CD4-positive, alpha-beta T cell treated with Interferon gamma for 1 hour (primary cell): ENCODE measurements around the gene EFS.
"Not testable (repeated sequence)": the region's sequence is repeated elsewhere in the genome, so short reads cannot be mapped to it uniquely, and the experiment has no call there.

Experiments used
- DNase-seq: peaks from one replicate; pipeline ENCODE4 v3.0.0-alpha.2; 2020

The EFS gene

DNA sequence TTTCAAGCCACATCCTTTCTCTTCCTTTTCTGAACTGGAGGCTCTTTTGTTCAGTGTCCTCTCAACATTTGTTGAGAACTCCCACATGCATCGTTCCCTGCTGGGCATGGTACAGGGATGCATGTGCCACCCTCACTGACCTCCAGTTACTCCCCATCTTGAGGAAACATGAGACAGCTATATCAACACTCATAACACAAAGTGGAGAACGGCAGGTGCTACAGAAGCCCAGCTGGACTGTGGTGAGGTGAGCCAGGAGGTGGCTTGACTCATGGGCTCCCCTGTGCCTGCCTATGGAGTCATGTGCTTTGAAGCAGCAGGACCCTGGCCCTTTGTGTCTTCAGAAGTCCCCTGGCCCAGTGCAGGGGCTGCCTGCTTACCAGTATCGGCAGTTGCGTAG lies 33.4 kb upstream of the EFS start:
- no peak for DNase-seq

DNA sequence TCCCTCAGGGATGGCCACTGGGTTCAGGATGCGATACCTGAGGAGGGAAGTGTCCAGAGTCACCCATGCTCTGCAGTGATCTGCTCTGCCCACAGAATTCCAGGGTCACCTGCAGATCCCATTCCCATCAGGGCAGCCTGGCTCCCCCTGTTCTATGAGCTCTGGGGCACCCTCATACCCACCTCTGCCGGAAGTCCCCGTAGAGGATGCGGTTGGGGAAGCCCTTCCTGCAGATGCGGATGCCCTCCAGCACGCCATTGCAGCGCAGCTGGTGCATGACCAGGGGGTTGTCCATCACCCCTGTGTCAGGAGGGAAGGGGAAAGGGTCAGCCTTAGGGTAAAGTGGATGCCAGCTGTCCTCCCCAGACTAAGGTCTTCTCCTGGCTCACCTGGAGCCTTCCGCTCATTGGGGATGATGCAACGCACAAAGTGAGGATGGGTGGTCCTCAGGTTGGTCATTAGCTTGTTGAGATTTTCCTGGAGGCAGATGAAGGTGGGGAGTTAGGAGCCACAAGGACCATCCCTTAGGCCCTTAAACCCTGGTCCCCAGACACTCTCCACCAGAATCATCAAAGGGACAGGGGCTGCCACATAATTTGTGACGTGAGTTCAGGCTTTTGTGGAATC lies 31.9 kb upstream of the EFS start:
- DNase-seq = no peak

DNA sequence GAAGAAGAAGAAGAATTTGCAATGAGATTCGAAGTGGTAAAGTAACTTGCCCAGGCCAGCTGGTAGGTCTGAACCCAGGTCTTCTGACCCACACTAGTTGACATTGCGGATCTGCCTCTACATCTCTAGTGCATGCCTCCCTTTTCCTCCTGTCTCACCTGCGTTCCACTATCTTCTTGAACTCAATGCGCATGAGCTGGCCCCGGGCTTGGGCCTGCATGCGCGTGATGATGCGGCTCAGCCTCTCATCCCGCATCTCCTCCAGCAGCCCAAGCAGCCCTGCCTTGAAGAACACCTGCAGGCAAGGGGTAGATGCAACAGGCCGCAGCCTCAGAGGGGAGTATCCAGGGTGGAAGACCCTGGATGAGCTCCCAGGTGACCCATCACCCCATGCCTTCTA lies 31.2 kb upstream of the EFS start:
- DNase-seq = no peak

DNA sequence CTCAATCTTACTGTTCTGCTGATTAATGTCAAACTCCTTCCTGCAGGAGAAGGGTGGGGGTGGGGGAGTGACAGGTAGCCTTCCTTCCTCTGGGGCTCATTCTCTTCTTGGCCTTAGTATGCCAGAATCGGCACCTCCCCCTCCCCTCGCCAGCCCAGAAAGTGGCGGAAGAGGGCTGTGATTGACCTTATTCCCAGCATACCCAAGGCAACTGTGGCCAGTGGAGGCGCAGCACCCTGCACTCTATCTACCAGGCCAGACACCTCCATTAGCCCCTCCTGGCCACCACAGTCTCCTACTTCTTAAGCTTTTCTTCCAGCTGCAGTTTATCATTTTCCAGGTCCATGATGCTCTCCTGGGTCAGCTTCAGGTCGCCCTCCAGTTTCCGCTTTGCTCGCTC lies 27.6 kb upstream of the EFS start:
- no peak for DNase-seq

DNA sequence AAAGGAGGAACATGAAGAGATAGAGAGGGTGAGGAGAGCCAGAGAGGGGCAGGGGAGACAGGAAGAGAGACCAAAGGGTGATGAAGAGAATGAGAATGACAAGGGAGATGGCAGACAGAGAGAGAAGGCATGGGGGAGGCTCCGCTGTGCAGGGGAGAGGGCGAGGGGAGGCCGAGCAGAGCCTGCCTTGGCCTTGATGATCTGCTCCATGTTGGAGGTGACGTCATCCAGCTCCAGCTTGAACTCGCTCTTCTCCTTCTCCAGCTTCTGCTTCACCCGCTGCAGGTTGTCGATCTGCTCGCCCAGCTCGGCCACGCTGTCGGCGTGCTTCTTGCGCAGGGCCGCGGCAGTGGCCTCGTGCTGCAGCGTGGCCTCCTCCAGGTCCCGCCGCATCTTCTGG lies 24.9 kb upstream of the EFS start:
- DNase-seq = not testable (repeated sequence)

DNA sequence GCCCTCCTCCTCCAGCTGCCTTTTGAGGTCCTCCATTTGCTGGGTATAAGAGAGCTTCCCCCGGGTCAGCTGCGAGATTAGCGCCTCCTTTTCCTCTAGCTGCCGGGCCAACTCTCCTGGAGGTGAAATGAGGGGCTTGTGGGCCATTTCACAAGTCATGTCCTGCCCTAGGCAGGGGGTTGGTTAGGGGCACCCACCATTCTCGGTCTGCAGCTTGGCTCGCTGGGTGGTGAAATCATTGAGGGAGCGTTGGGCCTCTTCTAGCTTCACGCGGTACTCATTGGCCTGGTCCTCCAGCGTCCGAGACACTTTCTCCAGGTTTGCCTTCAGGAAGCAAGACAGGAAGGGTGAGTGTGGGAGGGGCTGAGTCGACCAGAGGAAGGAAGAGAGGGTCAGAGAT lies 24.4 kb upstream of the EFS start:
- DNase-seq = no peak

DNA sequence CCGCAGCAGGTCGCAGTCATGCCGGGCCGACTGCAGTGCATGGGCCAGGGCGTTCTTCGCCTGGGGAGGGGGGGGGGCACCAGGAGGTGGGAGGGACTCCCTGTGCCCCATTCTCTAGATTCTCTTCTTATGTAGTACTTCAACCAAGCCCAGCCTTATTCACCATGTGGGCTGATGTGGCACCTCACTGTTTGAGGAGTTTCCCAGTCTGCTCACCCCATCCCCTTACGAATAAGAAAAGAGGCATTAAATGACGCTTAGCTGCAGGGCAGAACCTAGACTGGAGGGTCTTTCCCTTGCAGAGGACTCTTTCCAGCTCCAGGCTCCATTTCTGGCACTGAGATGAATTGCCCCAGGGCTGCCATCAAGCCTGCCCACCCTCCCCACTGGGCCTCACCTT lies 24.0 kb upstream of the EFS start:
- no peak for DNase-seq

DNA sequence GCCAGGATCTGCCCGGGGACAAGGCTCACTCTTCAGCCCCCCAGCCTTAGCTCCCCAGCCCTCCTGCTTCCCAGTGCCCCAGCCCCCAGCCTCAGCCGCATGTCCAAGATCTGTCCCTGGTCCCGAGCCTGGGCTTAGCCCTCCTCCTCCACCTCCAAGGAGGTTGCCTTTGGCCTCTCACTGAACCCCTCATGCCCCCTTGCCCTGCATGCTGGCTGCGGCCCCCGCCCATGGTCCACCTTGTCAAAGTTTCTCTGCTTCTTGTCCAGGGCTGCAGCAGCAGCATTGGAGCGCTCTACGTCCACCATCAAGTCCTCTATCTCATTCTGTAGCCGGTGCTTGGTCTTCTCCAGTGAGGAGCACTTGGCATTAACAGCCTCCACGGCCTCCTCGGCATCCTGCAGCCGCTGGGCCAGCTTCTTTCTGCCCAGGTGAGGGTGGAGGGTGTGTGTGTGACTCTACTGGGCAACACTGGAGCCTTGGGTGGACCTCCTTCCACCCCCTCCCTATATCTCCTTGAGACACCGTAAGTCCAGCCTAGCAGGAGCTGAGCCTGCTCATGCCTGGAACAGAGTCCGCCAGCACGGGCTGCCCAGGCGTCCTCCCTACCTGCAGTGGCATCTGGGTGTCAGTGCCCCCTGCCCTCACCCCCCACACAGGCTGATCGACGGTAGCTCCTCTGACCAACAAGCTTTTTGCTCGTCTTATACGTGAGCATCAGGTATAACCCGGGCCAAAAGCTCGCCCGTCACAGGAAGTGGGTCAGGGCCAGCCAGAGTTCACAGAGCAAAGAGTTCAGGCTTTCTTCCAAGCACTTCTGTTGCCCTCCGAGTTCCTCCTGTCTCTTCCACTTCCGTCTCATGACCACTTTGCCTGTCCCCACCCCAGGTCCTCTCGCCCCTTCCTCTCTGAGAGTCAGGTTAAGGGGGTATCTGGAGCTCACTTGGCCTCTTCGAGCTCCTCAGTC lies 23.2 kb upstream of the EFS start:
- no peak for DNase-seq

DNA sequence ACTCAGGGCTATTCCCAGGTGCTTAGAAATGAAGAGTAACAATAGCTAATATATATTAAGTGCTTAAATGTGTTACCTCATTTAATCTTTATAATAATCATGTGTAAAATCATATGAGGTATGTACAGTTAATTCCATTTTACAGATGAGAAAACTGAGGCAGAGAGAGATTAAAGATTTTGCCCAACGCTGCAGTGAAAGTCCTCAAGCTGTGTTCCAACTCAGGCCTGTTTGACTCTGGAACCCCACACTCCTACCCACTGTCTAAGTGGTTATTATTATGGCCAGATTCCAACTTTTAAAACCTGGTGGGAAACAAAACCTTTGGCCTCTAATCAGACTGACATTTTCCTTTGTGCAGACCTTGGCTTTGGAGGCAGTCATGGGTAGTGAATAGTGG lies 22.0 kb upstream of the EFS start:
- no peak for DNase-seq

DNA sequence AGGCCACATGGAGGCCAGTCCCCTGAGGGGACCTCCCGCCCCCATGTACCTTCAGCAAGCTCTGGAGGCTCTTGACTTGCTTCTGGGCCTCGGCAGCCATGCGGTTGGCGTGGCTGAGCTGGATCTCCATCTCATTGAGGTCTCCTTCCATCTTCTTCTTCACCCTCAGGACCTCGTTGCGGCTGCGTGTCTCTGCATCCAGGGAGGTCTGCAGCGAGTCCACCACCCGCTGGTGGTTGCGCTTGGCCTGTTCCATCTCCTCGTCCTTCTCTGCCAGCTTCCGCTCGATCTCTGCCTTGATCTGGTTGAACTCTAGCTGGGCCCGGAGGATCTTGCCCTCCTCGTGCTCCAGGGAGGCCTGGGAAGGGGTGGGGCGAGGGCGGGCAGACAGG lies 21.3 kb upstream of the EFS start:
- not testable (repeated sequence) for DNase-seq

DNA sequence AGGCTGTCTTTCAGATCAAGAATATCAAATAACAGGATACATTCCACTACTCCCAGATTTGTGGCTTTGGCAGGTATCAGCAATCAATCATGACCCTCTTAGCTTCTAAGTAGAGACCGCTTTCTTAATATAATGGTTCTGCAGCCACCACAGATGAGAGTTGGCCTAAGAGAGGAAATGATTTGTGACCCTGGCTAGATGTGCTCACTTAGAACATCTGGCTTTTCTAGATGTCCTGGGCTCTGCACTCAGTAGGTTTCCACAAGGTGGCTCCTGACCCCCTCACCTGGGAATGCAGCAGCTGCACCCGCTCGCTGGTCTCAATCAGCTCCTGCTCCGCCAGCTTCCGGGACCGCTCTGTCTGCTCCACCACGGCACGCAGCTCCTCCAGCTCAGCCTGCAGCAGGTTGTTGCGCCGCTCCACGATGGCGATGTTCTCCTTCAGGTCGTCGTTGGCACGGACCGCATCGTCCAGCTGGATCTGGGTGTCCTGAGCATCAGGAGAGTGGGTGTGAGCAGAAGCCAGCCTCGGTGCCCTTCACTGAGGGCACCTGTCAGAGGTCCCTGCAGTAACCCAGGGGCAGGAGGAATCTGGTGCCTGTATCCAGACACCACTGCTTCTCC lies 20.8 kb upstream of the EFS start:
- no peak for DNase-seq

DNA sequence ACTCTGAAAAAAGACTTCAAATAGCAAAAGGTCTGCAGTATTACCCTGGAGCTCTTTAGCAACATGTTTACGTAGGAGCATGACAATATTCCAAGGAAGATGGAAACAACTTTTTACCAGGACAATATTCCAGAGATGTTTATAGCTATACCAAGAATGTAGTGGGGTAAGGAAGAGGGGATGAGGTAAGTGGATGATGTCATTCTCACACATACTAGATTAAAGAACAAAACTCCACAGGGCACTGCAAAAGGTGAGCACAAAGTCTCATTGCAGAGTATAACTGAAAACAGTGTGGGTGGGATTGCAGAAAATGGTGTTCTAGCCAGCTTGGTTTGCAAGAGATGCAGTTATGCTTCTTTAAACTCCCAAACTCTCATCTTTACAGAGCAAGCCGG lies 20.3 kb upstream of the EFS start:
- DNase-seq = no peak

DNA sequence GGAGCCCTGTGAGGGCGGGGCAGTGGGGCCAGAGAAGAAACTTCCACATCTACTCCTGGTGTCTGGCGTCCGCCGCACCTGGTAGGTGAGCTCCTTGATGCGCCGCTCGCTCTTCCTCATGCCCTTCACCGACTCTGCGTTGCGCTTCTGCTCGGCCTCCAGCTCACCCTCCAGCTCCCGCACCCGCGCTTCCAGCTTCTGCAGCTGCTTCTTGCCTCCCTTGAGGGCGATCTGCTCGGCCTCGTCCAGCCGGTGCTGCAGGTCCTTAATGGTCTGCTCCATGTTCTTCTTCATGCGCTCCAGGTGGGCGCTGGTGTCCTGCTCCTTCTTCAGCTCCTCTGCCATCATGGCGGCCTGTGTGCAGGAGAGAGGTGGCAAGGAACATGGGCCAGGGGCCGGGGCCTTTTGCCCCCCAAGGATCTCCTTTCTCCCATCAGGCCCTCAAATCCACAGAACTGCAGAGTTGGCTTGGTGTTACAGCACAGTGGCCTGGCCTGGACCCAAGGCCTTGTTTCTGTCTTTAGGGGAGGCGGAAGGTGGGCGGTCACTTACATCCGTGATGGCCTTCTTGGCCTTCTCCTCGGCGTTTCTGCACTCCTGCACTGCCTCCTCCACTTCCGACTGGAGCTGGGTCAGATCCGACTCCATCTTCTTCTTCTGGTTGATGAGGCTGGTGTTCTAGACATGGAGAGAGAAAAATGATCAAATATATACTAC lies 19.6 kb upstream of the EFS start:
- DNase-seq = no peak

DNA sequence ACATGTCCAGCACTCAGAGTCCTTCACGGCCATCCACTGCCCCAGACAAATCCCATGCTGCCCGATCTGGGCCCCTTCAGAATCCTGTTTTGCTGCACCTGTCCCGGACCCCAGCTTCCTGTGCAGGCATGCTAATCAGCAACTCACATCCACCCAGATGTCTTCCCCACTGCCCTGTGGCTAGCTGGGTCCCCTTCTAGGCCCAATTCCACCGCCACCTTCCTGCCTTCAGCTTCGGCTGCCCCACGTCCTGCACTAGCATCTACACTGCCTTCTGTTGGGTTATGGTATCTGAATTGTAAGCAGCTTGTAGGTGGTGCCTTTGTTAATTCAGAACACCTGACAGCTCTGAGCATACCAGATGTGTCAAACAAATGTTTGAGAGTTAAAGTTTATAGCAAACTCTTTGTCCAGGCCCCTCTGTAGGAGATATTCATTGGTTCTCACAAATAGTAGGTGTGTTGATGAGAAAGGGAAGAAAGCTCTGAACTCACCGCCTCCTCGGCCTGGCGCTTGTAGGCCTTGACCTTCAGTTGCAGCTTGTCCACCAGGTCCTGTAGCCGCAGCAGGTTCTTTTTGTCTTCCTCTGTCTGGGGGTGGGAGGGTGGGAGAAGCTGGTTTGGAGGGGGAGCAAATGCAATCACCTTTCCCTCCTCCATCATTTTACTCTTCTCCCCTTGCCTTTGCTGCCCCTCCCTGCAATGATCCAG lies 17.9 kb upstream of the EFS start:
- DNase-seq = no peak

DNA sequence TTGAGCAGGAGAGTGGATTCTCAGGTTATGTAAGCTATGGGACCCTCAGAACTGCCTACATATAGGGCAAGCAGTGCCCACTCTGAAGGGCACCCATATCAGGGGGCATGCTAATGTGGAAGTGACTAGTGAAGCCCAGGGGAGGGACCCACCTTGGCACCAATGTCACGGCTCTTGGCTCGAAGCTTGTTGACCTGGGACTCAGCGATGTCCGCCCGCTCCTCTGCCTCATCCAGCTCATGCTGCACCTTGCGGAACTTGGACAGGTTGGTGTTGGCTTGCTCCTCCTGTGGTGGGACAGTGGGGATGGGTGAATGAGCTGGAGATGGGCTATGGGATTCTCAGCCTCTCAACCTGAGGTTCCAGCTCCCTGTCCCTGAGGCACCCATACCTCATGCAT lies 17.3 kb upstream of the EFS start:
- no peak for DNase-seq

DNA sequence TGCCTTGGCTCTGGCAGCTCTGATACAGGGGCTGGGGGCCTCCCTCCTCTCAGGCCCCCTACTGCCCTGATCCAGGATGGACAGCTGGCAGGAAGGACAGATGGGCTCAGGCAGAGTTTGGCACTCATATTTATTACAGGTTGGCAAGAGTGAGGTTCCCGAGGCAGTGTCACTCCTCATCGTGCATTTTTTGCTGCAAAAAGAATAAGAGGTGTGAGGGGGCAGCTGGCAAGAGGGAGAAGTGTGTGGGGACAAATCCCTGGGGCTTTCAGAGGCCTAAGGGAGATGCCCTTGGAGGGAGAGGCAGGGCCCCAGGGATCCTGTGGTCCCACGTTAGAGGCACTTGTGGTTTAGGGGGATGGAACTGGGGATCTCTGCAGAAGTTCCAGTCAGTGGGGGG lies 16.9 kb upstream of the EFS start:
- no peak for DNase-seq

DNA sequence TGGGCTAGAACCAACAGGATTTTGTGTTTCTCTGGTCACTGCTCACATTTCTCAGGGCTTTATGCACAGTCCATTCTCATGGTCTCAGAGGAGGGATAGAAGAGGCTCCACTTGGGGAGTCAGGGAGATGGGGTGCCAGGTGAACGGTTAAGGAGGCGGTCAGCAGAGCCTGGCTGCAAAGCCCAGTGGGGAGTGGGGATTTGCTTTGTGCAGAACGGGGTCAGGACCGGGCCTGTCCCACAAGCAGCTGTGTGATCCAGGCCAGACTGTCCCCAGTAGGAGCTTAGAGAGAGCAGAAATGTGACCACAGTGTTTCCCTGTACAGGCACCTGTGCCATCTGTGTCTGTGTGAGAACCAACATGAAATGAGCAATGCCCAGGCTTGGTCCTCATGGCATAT lies 16.0 kb upstream of the EFS start:
- DNase-seq = no peak

DNA sequence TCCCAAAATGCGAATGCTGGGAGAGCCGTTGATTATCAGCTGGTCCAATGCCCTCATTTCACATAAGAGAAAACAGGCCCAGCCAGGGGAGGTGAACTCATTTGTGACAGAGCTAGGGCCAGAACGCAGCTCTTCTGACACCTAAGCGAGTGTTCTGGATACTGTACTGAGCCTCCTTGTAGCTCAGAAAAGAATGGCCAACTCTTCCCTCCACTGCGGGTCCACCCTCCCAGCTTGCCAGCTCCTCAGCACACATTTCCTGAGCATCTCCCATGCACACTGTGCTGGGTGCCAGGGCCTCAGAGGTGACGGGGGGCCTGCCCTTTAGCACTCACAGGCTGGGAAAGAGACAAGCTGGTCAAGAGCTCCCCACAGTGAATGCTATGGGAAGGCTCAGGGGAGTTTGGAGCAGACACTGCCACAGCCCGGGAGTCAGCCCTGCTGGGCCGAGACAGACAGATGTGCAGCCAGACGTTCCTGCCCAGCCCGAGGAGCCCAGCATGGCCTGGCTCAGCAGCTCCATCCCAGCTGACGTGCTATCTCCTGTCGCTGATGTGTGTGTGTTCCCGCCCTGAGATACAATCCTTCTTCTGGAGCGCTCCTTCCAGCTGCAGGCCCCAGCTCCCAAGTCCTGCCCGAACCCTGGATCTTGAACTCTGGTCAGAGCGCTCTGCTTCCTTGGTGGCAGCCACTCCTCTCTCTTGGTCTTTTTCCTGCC lies 15.4 kb upstream of the EFS start:
- no peak for DNase-seq

DNA sequence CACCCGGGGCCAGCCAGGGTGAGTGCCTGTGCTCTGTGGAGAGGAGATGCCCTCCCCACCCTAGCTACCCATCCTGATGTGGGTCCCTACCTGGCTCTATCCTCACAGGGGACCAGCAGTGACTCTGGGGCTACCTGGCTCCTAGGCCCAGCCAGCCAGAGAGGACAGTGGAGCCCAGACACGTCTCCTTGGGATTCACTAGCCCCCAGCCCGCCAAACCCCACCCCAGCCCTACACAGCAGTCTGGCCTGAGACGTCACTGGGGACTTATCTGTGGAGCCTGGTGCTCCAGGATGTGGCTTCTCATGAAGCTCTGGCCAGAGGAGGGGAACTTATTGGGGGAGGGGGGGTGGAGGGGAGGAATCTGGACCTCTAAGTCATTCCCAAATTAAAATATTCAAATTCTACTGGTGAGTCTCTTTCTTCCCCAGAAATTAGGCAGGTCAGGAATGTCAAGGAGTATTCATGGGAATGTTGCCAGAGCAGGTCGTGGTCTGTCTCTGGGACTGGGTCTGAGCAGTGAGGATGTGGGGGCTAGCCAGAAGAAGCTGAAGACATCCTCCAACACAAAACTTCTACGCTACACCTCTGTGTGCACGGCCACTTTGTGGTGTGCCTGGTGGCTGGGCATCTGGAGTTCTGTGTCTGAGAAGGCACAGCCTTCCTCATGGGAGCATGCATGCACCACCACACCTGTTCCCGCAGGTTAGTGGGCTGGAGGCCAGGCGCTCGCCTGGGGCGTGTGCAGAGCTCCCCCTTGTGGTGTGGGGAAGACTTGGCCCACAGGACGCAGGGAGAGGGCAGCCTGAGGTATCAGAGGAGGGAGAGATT lies 14.6 kb upstream of the EFS start:
- peak; percentile 55 for DNase-seq

DNA sequence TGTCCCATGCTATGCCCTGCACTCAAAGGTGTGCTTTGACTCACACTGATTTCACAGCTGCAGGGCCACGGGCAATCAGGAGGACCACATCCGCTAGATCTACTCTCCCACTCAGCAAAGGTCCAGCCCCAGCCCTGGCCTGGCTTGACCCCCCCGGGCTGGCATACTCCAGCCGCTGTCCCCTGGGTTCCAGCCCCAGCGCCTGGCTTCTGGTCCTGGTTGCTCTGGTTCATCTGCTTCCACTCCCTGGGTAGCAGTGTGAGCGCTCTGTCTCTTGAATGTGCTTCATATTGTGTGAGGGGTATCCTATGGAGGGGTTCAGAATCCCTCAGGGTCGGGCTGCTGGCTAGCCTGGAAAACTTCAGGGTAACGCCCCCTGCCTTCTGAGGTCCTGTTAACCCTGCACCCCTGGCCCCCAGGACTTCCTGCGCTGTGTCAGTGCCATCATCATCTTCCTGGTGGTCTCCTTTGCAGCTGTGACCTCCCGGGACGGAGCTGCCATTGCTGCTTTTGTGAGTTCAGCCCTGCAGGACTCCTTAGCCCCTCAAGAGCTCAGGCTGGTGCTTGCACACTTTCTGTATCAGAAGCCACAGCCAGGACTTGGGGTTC lies 13.7 kb upstream of the EFS start:
- DNase-seq = no peak
